ENCODE measurements around the gene CMTM5. TPM values are rescaled to one million over a fixed set of nuclear protein-coding genes. Genes with fewer than 3 reads are reported as not detected.
A peak's percentile ranks its signal among the peaks of the same experiment; 100 is the strongest.

CMTM5 gene
- total RNA-seq, 1 donor from 2014 or later = not detected

GRCh38 chr14:23344481-23344880, 32.4 kb upstream of the CMTM5 start:
- H3K9me3 Mint-ChIP-seq (ENCODE audit: low read depth) = peaks cover 8% of the 10 kb centered on the region
- TF ChIP-seq CTCF (IDR thresholded peaks at IDR 0.05) = peak; percentile 50
- H3K4me3 Mint-ChIP-seq (ENCODE audit: unreplicated experiment) = no peak overlapping the region
- H3K4me1 Mint-ChIP-seq (ENCODE audit: low read depth) = no peaks in the 10 kb centered on the region
- H3K36me3 Mint-ChIP-seq (ENCODE audit: low read depth) = peaks cover 4% of the 10 kb centered on the region
- no peak for DNase-seq (ENCODE audit: low spot score)
- no peaks in the 10 kb centered on the region for H3K27me3 Mint-ChIP-seq (ENCODE audit: low read depth)
- H3K27ac Mint-ChIP-seq (ENCODE audit: unreplicated experiment) = no peak overlapping the region

- no peak for TF ChIP-seq CTCF (IDR thresholded peaks at IDR 0.05)
- peaks cover 7% of the 10 kb centered on the region for H3K36me3 Mint-ChIP-seq (ENCODE audit: low read depth)
- H3K27ac Mint-ChIP-seq (ENCODE audit: unreplicated experiment) = no peak overlapping the region
- no peaks in the 10 kb centered on the region for H3K9me3 Mint-ChIP-seq (ENCODE audit: low read depth)
- H3K4me3 Mint-ChIP-seq (ENCODE audit: unreplicated experiment) = no peak overlapping the region
- no peaks in the 10 kb centered on the region for H3K27me3 Mint-ChIP-seq (ENCODE audit: low read depth)
- no peak for DNase-seq (ENCODE audit: low spot score)
- H3K4me1 Mint-ChIP-seq (ENCODE audit: low read depth) = peaks cover under 1% of the 10 kb centered on the region
These were observed 30.7 kb upstream of the CMTM5 start for GRCh38 chr14:23345987-23346692.

GRCh38 chr14:23346693-23347405, 30.0 kb upstream of the CMTM5 start:
- no peak for DNase-seq (ENCODE audit: low spot score)
- no peak overlapping the region for H3K4me3 Mint-ChIP-seq (ENCODE audit: unreplicated experiment)
- H3K27me3 Mint-ChIP-seq (ENCODE audit: low read depth) = no peaks in the 10 kb centered on the region
- peaks cover 3% of the 10 kb centered on the region for H3K4me1 Mint-ChIP-seq (ENCODE audit: low read depth)
- H3K36me3 Mint-ChIP-seq (ENCODE audit: low read depth) = peaks cover 7% of the 10 kb centered on the region
- H3K9me3 Mint-ChIP-seq (ENCODE audit: low read depth) = no peaks in the 10 kb centered on the region
- no peak for TF ChIP-seq CTCF (IDR thresholded peaks at IDR 0.05)
- H3K27ac Mint-ChIP-seq (ENCODE audit: unreplicated experiment) = no peak overlapping the region

- no peak overlapping the region for H3K4me3 Mint-ChIP-seq (ENCODE audit: unreplicated experiment)
- no peaks in the 10 kb centered on the region for H3K27me3 Mint-ChIP-seq (ENCODE audit: low read depth)
- peaks cover 4% of the 10 kb centered on the region for H3K4me1 Mint-ChIP-seq (ENCODE audit: low read depth)
- no peaks in the 10 kb centered on the region for H3K9me3 Mint-ChIP-seq (ENCODE audit: low read depth)
- peaks cover 7% of the 10 kb centered on the region for H3K36me3 Mint-ChIP-seq (ENCODE audit: low read depth)
- no peak for TF ChIP-seq CTCF (IDR thresholded peaks at IDR 0.05)
- no peak overlapping the region for H3K27ac Mint-ChIP-seq (ENCODE audit: unreplicated experiment)
- no peak for DNase-seq (ENCODE audit: low spot score)
These were observed 29.2 kb upstream of the CMTM5 start for GRCh38 chr14:23347406-23348296.

GRCh38 chr14:23348297-23348655, 28.6 kb upstream of the CMTM5 start:
- peaks cover 9% of the 10 kb centered on the region for H3K4me1 Mint-ChIP-seq (ENCODE audit: low read depth)
- no peaks in the 10 kb centered on the region for H3K27me3 Mint-ChIP-seq (ENCODE audit: low read depth)
- no peak for DNase-seq (ENCODE audit: low spot score)
- H3K4me3 Mint-ChIP-seq (ENCODE audit: unreplicated experiment) = no peak overlapping the region
- TF ChIP-seq CTCF (IDR thresholded peaks at IDR 0.05) = no peak
- H3K9me3 Mint-ChIP-seq (ENCODE audit: low read depth) = no peaks in the 10 kb centered on the region
- no peak overlapping the region for H3K27ac Mint-ChIP-seq (ENCODE audit: unreplicated experiment)
- H3K36me3 Mint-ChIP-seq (ENCODE audit: low read depth) = peaks cover 7% of the 10 kb centered on the region
